Stimulated activated CD8-positive, alpha-beta memory T cell treated with anti-CD3 and anti-CD28 coated beads, Interleukin-15, amount 100 ng/mL, for 48 hours (primary cell): Measurements from ENCODE around the gene IFNK.

ENCODE experiments used
- DNase-seq, 2 donors: peaks; one replicate each; pipeline ENCODE4 v3.0.0-alpha.2; 2020; ENCODE audit warnings: low read depth in 2 of 2

Gene IFNK

DNA sequence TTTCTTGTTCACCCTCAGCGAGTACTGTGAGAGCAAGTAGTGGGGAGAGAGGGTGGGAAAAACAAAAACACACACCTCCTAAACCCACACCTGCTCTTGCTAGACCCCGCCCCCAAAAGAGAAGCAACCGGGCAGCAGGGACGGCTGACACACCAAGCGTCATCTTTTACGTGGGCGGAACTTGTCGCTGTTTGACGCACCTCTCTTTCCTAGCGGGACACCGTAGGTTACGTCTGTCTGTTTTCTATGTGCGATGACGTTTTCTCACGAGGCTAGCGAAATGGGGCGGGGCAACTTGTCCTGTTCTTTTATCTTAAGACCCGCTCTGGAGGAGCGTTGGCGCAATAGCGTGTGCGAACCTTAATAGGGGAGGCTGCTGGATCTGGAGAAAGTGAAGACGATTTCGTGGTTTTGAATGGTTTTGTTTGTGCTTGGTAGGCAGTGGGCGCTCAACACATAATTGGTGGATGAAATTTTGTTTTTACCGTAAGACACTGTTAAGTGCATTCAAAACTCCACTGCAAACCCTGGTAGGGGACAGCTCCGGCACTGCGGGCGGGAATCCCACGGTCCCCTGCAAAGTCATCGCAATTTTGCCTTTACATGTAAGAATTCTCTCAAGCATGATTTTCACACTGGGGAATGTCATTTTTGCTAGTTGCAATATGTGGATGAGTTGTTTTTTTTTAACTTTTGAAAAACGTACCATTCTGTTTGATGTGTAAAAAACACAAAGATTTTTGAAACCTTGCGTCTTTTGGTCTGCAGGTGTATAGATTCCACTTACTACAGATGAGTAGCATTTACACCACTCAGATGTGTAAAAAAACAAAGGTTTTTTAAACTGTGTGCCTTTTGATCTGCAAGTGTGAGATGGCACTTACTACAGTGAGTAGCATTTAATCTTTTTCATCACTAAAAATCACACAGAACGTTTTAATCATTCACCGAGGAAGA lies 49.8 kb downstream of the IFNK start:
- peak; percentile 90 to 92 for DNase-seq
